GM23338 (cell line): ENCODE measurements around the gene CD86. TPM values are rescaled to one million over a fixed set of nuclear protein-coding genes. Genes with fewer than 3 reads are reported as not detected.

Source experiments
- ATAC-seq: fragments of 200-7000 bp; cut with Tn5 transposase; 3 replicates; pipeline ENCODE4 v1.9.1; 2020
- DNase-seq: peaks from one replicate; pipeline ENCODE4 v3.0.0-alpha.2; 2015; ENCODE audit warnings: low spot score
- H2AFZ ChIP-seq: fragments of 200-600 bp; sonication (generic); 2 replicates; pipeline ENCODE4 v1.8.0; 2016; ENCODE audit warnings: antibody characterized with exemption, mild to moderate bottlenecking, moderate library complexity
- H3F3A ChIP-seq: fragments of 200-600 bp; sonication (generic); replicated peaks from 2 replicates; pipeline ENCODE4 v1.8.0; 2017; ENCODE audit warnings: antibody characterized with exemption, mixed run types, low read depth
- H3K27ac ChIP-seq: fragments of 200-600 bp; sonication (generic); 2 replicates; pipeline ENCODE4 v1.6.1; 2016; ENCODE audit warnings: low read depth
- H3K27me3 ChIP-seq: fragments of 200-600 bp; sonication (generic); 2 replicates; pipeline ENCODE4 v1.8.0; 2016; ENCODE audit warnings: mild to moderate bottlenecking, mixed run types, moderate library complexity; ENCODE audit not compliant: insufficient read depth
- H3K36me3 ChIP-seq: fragments of 200-600 bp; sonication (generic); 2 replicates; pipeline ENCODE4 v1.8.0; 2016; ENCODE audit warnings: mild to moderate bottlenecking; ENCODE audit not compliant: insufficient read depth
- H3K4me1 ChIP-seq: fragments of 200-600 bp; sonication (generic); 2 replicates; pipeline ENCODE4 v1.8.0; 2016; ENCODE audit warnings: mild to moderate bottlenecking, moderate library complexity; ENCODE audit not compliant: insufficient read depth
- H3K4me2 ChIP-seq: fragments of 200-600 bp; sonication (generic); 2 replicates; pipeline ENCODE4 v1.7.1; 2017; ENCODE audit warnings: mixed run types
- H3K4me3 ChIP-seq: fragments of 200-600 bp; sonication (generic); 2 replicates; pipeline ENCODE4 v1.6.1; 2016; ENCODE audit warnings: mixed run types
- H3K79me2 ChIP-seq: fragments of 200-600 bp; sonication (generic); replicated peaks from 2 replicates; pipeline ENCODE4 v1.8.0; 2017; ENCODE audit warnings: mild to moderate bottlenecking; ENCODE audit not compliant: insufficient read depth
- H3K9me2 ChIP-seq: fragments of 200-600 bp; sonication (generic); 2 replicates; pipeline ENCODE4 v1.8.0; 2017; ENCODE audit not compliant: insufficient read depth
- H4K20me1 ChIP-seq: fragments of 200-600 bp; sonication (generic); replicated peaks from 2 replicates; pipeline ENCODE4 v1.8.0; 2017; ENCODE audit warnings: mild to moderate bottlenecking; ENCODE audit not compliant: insufficient read depth
- H3K27ac Mint-ChIP-seq: 2 replicates; pipeline ENCODE4 v1.8.0; 2020; ENCODE audit warnings: inconsistent platforms, mild to moderate bottlenecking, moderate library complexity, mixed read lengths
- H3K27me3 Mint-ChIP-seq: 3 replicates; pipeline ENCODE4 v1.8.0; 2022; ENCODE audit warnings: low read depth, mild to moderate bottlenecking, moderate library complexity, mixed read lengths, inconsistent platforms; ENCODE audit not compliant: insufficient read depth, poor library complexity
- H3K36me3 Mint-ChIP-seq: 3 replicates; pipeline ENCODE4 v1.8.0; 2021; ENCODE audit warnings: low read depth, mild to moderate bottlenecking, inconsistent platforms, moderate library complexity, mixed read lengths
- H3K4me1 Mint-ChIP-seq: 3 replicates; pipeline ENCODE4 v1.8.0; 2020; ENCODE audit warnings: mild to moderate bottlenecking, inconsistent platforms, mixed read lengths
- H3K4me3 Mint-ChIP-seq: 3 replicates; pipeline ENCODE4 v1.8.0; 2021; ENCODE audit warnings: moderate library complexity, mild to moderate bottlenecking, inconsistent platforms, mixed read lengths
- H3K9me3 Mint-ChIP-seq: 3 replicates; pipeline ENCODE4 v1.8.0; 2020; ENCODE audit warnings: moderate library complexity, mild to moderate bottlenecking, inconsistent platforms, mixed read lengths
- CREB1 ChIP-seq: fragments of 250-450 bp; sonication (Bioruptor Pico); IDR thresholded peaks from 2 replicates; pipeline ENCODE4 v1.5.0; 2020; ENCODE audit warnings: low read depth, mild to moderate bottlenecking, moderate library complexity
- ETS1 ChIP-seq: IDR thresholded peaks from 2 replicates; pipeline ENCODE4 v1.6.1; 2016; ENCODE audit warnings: antibody characterized with exemption
- EZH2 ChIP-seq: fragments of 200-600 bp; sonication (generic); IDR thresholded peaks from one replicate; pipeline ENCODE4 v1.8.0; 2017; ENCODE audit warnings: antibody characterized with exemption, mild to moderate bottlenecking, low read depth; ENCODE audit not compliant: unreplicated experiment
- EZH2phosphoT487 ChIP-seq: fragments of 200-600 bp; sonication (generic); IDR thresholded peaks from one replicate; pipeline ENCODE4 v1.8.1; 2018; ENCODE audit warnings: antibody characterized with exemption; ENCODE audit not compliant: unreplicated experiment
- JUNB ChIP-seq: IDR thresholded peaks from one replicate; pipeline ENCODE4 v1.6.1; 2016; ENCODE audit warnings: antibody characterized with exemption; ENCODE audit not compliant: unreplicated experiment
- NANOG ChIP-seq: IDR thresholded peaks from 2 replicates; pipeline ENCODE4 v1.6.1; 2016; ENCODE audit warnings: antibody characterized with exemption, borderline replicate concordance
- POLR2AphosphoS5 ChIP-seq: IDR thresholded peaks from 2 replicates; pipeline ENCODE4 v1.6.1; 2016; ENCODE audit warnings: antibody characterized with exemption, low read depth
- STAT1 ChIP-seq: IDR thresholded peaks from one replicate; pipeline ENCODE4 v1.6.1; 2016; ENCODE audit warnings: antibody characterized with exemption; ENCODE audit not compliant: unreplicated experiment
- ZNF114 ChIP-seq: fragments of 250-450 bp; sonication (Bioruptor Pico); IDR thresholded peaks from 2 replicates; pipeline ENCODE4 v1.5.0; 2020; ENCODE audit warnings: mild to moderate bottlenecking, moderate library complexity
- ZNF331 ChIP-seq: fragments of 250-450 bp; sonication (Bioruptor Pico); IDR thresholded peaks from 2 replicates; pipeline ENCODE4 v1.5.0; 2020; ENCODE audit warnings: low read depth, mild to moderate bottlenecking, moderate library complexity
- polyA plus RNA-seq: library from polyadenylated mRNA; unstranded; fragments of >200 nt; fragmentation: Nextera tagmentation; extraction: Ambion mirVana; gene quantifications from 2 replicates; pipeline ENCODE4 v1.2.1, GENCODE V29; 2016
- total RNA-seq: library from RNA; depleted of rRNA; stranded (reverse); fragments of >200 nt; shearing (Covaris generic); gene quantifications from 2 replicates; pipeline ENCODE4 v1.2.3, GENCODE V29; 2014
- TF ChIP-seq, protein P1 (sequence below): fragments of 250-450 bp; sonication (Bioruptor Pico); IDR thresholded peaks from 2 replicates; pipeline ENCODE4 v1.5.0; 2020; ENCODE audit warnings: mild to moderate bottlenecking, moderate library complexity
- TF ChIP-seq, protein P2 (sequence below): IDR thresholded peaks from one replicate; pipeline ENCODE4 v1.6.1; 2018; ENCODE audit warnings: antibody characterized with exemption; ENCODE audit not compliant: unreplicated experiment

The CD86 gene
- total and polyA plus RNA-seq, 2 experiments from 2014 or later = 0.97 TPM; not detected in 1

DNA sequence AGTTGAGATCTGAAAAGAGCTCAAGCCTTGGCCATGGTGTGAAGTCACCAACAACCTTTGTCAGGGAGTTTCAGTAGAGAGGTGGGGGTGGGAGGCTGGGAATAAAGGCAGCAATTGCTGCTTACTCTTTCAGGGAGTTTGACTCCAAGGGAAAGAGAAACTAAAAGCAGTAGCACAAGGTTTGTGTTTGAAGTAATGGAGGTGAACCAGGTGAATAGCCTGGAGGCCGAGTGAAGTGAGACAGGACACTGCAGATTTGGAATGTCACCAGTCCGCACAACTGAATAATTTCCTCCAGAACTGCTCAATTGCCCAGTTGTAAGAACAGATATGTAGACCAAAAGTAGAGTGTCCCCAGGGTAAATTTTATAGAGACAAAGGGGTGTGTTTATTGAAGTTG, 44.1 kb downstream of the CD86 start:
- Mint-ChIP-seq H3K4me1 (peaks cover 8% of the 10 kb centered on the region), H3K27ac (no peak overlapping the region)
- no peak for DNase-seq

More for the DNA sequence above, 44.1 kb downstream of the CD86 start:
- no peak for ATAC-seq
- Mint-ChIP-seq H3K9me3 (no peaks in the 10 kb centered on the region), H3K36me3 (no peaks in the 10 kb centered on the region), H3K4me3 (no peak overlapping the region), H3K27me3 (peaks cover 2% of the 10 kb centered on the region)
- no peak overlapping the region for H3K27ac ChIP-seq
- no peaks in the 10 kb centered on the region for H4K20me1 ChIP-seq
- H3K4me1 ChIP-seq = no peaks in the 10 kb centered on the region
- H3K9me2 ChIP-seq = no peaks in the 10 kb centered on the region
- H3K4me3 ChIP-seq = no peak overlapping the region
- H3F3A ChIP-seq = no peaks in the 10 kb centered on the region
- no peaks in the 10 kb centered on the region for H3K79me2 ChIP-seq
- no peak for TF ChIP-seq JUNB
- TF ChIP-seq ZNF114 (CRISPR knock-in tag) = no peak
- no peak for TF ChIP-seq EZH2phosphoT487
- no peak for TF ChIP-seq NANOG
- TF ChIP-seq, protein P1, sequence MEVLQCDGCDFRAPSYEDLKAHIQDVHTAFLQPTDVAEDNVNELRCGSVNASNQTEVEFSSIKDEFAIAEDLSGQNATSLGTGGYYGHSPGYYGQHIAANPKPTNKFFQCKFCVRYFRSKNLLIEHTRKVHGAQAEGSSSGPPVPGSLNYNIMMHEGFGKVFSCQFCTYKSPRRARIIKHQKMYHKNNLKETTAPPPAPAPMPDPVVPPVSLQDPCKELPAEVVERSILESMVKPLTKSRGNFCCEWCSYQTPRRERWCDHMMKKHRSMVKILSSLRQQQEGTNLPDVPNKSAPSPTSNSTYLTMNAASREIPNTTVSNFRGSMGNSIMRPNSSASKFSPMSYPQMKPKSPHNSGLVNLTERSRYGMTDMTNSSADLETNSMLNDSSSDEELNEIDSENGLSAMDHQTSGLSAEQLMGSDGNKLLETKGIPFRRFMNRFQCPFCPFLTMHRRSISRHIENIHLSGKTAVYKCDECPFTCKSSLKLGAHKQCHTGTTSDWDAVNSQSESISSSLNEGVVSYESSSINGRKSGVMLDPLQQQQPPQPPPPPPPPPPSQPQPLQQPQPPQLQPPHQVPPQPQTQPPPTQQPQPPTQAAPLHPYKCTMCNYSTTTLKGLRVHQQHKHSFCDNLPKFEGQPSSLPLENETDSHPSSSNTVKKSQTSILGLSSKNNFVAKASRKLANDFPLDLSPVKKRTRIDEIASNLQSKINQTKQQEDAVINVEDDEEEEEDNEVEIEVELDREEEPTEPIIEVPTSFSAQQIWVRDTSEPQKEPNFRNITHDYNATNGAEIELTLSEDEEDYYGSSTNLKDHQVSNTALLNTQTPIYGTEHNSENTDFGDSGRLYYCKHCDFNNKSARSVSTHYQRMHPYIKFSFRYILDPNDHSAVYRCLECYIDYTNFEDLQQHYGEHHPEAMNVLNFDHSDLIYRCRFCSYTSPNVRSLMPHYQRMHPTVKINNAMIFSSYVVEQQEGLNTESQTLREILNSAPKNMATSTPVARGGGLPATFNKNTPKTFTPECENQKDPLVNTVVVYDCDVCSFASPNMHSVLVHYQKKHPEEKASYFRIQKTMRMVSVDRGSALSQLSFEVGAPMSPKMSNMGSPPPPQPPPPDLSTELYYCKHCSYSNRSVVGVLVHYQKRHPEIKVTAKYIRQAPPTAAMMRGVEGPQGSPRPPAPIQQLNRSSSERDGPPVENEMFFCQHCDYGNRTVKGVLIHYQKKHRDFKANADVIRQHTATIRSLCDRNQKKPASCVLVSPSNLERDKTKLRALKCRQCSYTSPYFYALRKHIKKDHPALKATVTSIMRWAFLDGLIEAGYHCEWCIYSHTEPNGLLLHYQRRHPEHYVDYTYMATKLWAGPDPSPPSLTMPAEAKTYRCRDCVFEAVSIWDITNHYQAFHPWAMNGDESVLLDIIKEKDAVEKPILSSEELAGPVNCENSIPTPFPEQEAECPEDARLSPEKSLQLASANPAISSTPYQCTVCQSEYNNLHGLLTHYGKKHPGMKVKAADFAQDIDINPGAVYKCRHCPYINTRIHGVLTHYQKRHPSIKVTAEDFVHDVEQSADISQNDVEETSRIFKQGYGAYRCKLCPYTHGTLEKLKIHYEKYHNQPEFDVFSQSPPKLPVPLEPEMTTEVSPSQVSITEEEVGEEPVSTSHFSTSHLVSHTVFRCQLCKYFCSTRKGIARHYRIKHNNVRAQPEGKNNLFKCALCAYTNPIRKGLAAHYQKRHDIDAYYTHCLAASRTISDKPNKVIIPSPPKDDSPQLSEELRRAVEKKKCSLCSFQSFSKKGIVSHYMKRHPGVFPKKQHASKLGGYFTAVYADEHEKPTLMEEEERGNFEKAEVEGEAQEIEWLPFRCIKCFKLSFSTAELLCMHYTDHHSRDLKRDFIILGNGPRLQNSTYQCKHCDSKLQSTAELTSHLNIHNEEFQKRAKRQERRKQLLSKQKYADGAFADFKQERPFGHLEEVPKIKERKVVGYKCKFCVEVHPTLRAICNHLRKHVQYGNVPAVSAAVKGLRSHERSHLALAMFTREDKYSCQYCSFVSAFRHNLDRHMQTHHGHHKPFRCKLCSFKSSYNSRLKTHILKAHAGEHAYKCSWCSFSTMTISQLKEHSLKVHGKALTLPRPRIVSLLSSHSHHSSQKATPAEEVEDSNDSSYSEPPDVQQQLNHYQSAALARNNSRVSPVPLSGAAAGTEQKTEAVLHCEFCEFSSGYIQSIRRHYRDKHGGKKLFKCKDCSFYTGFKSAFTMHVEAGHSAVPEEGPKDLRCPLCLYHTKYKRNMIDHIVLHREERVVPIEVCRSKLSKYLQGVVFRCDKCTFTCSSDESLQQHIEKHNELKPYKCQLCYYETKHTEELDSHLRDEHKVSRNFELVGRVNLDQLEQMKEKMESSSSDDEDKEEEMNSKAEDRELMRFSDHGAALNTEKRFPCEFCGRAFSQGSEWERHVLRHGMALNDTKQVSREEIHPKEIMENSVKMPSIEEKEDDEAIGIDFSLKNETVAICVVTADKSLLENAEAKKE (CRISPR knock-in tag) = no peak
- TF ChIP-seq ETS1 = no peak
- TF ChIP-seq EZH2 = no peak
- TF ChIP-seq POLR2AphosphoS5 = no peak
- no peak for TF ChIP-seq ZNF331 (CRISPR knock-in tag)
- no peak for TF ChIP-seq CREB1 (CRISPR knock-in tag)
- TF ChIP-seq STAT1 = no peak
- TF ChIP-seq, protein P2, sequence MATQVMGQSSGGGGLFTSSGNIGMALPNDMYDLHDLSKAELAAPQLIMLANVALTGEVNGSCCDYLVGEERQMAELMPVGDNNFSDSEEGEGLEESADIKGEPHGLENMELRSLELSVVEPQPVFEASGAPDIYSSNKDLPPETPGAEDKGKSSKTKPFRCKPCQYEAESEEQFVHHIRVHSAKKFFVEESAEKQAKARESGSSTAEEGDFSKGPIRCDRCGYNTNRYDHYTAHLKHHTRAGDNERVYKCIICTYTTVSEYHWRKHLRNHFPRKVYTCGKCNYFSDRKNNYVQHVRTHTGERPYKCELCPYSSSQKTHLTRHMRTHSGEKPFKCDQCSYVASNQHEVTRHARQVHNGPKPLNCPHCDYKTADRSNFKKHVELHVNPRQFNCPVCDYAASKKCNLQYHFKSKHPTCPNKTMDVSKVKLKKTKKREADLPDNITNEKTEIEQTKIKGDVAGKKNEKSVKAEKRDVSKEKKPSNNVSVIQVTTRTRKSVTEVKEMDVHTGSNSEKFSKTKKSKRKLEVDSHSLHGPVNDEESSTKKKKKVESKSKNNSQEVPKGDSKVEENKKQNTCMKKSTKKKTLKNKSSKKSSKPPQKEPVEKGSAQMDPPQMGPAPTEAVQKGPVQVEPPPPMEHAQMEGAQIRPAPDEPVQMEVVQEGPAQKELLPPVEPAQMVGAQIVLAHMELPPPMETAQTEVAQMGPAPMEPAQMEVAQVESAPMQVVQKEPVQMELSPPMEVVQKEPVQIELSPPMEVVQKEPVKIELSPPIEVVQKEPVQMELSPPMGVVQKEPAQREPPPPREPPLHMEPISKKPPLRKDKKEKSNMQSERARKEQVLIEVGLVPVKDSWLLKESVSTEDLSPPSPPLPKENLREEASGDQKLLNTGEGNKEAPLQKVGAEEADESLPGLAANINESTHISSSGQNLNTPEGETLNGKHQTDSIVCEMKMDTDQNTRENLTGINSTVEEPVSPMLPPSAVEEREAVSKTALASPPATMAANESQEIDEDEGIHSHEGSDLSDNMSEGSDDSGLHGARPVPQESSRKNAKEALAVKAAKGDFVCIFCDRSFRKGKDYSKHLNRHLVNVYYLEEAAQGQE = no peak
- no peaks in the 10 kb centered on the region for H3K36me3 ChIP-seq
- no peak overlapping the region for H3K4me2 ChIP-seq
- no peaks in the 10 kb centered on the region for H3K27me3 ChIP-seq
- H2AFZ ChIP-seq = no peak overlapping the region
